A549 (cell line): ENCODE results near the gene TUBA1B. TPM values are rescaled to one million over a fixed set of nuclear protein-coding genes. Genes with fewer than 3 reads are reported as not detected.

Experiments
- ATAC-seq, 2 experiments: fragments of 200-7000 bp in 1 of 2; fragments of >200 bp in 1 of 2; cut with Nextera tagmentation in 1 of 2; cut with Tn5 transposase in 1 of 2; 3 replicates each; pipeline versions ENCODE4 v1.8.0 to v1.9.1; 2018 to 2020; ENCODE audit warnings: mild to moderate bottlenecking in 1 of 2, moderate library complexity in 1 of 2
- CTCF ChIA-PET: fragments of 300-600 bp; sonication (Branson Sonifier 250); formaldehyde crosslinking; extraction: SDS; loops from one replicate; lab custom pipeline; 2021; ENCODE audit warnings: antibody characterized with exemption, inconsistent platforms; lab: Yijun Ruan, JAX
- POLR2A ChIA-PET: fragments of 350-600 bp; formaldehyde crosslinking; extraction: SDS; loops from one replicate; lab custom pipeline; 2021; ENCODE audit warnings: antibody characterized with exemption, inconsistent platforms; lab: Yijun Ruan, JAX
- DNase-seq, 2 experiments: peaks; one replicate each; pipeline versions ENCODE4 v3.0.0 to v3.0.0-alpha.2; 2011 to 2016; ENCODE audit warnings: low read depth in 1 of 2, low spot score in 1 of 2
- FAIRE-seq: peaks from 2 replicates; lab custom pipeline; 2011; peaks lifted over from hg19 to GRCh38; lab: Jason Lieb, UNC
- H3K27ac ChIP-seq, 2 experiments: fragments of >200 bp; sonication (Bioruptor Twin); formaldehyde crosslinking; 3 replicates each; pipeline ENCODE4 v1.5.1; 2016 to 2017
- H3K4me1 ChIP-seq: fragments of >200 bp; sonication (Bioruptor Twin); formaldehyde crosslinking; 3 replicates; pipeline ENCODE4 v1.6.1; 2016
- H3K4me2 ChIP-seq: fragments of >200 bp; sonication (Bioruptor Twin); formaldehyde crosslinking; 3 replicates; pipeline ENCODE4 v1.6.1; 2016
- H3K4me3 ChIP-seq: fragments of >200 bp; sonication (Bioruptor Twin); formaldehyde crosslinking; 3 replicates; pipeline ENCODE4 v1.5.1; 2016
- H3K9me3 ChIP-seq: fragments of >200 bp; sonication (Bioruptor Twin); formaldehyde crosslinking; 3 replicates; pipeline ENCODE4 v1.6.1; 2016
- CBX2 ChIP-seq: fragments of 200-600 bp; sonication (generic); IDR thresholded peaks from 2 replicates; pipeline ENCODE4 v1.6.1; 2016; ENCODE audit warnings: low read depth, mild to moderate bottlenecking, borderline replicate concordance
- EHF ChIP-seq: fragments of 250-450 bp; sonication (Bioruptor Pico); IDR thresholded peaks from 2 replicates; pipeline ENCODE4 v1.5.0; 2020; ENCODE audit warnings: mild to moderate bottlenecking
- EHMT2 ChIP-seq: fragments of 200-600 bp; sonication (generic); IDR thresholded peaks from 2 replicates; pipeline ENCODE4 v1.6.1; 2016; ENCODE audit warnings: antibody characterized with exemption, low read depth, mild to moderate bottlenecking, moderate library complexity
- ELK1 ChIP-seq: fragments of 150-350 bp; IDR thresholded peaks from 2 replicates; pipeline ENCODE4 v1.6.1; 2014; ENCODE audit warnings: low read depth, mild to moderate bottlenecking, low read length
- FOSB ChIP-seq: fragments of 250-450 bp; sonication (Bioruptor Pico); IDR thresholded peaks from 2 replicates; pipeline ENCODE4 v1.5.0; 2020; ENCODE audit warnings: mild to moderate bottlenecking, moderate library complexity
- FOSL2 ChIP-seq, 2 experiments: fragments of 450-650 bp in 1 of 2; fragments of >200 bp in 1 of 2; sonication (Bioruptor Twin) in 1 of 2; formaldehyde crosslinking; IDR thresholded peaks; 2 replicates each; pipeline versions ENCODE4 v1.5.0 to v1.6.1; 2016 to 2020; ENCODE audit warnings: mild to moderate bottlenecking in 1 of 2, moderate library complexity in 1 of 2
- HDAC2 ChIP-seq: fragments of 200-600 bp; sonication (generic); IDR thresholded peaks from 2 replicates; pipeline ENCODE4 v1.6.1; 2016
- HOXA7 ChIP-seq: fragments of 250-450 bp; sonication (Bioruptor Pico); IDR thresholded peaks from 2 replicates; pipeline ENCODE4 v1.5.0; 2020; ENCODE audit warnings: mild to moderate bottlenecking, moderate library complexity
- HOXB5 ChIP-seq: fragments of 250-450 bp; sonication (Bioruptor Pico); IDR thresholded peaks from 2 replicates; pipeline ENCODE4 v1.5.0; 2020; ENCODE audit warnings: mild to moderate bottlenecking, moderate library complexity
- JUN ChIP-seq, 2 experiments: fragments of >200 bp; sonication (Bioruptor Twin); formaldehyde crosslinking; IDR thresholded peaks; 2 replicates in 1 of 2; 3 replicates in 1 of 2; pipeline ENCODE4 v1.6.1; 2016 to 2017
- KDM1A ChIP-seq: fragments of 200-600 bp; sonication (generic); IDR thresholded peaks from 2 replicates; pipeline ENCODE4 v1.6.1; 2016; ENCODE audit warnings: low read depth, mild to moderate bottlenecking
- MYC ChIP-seq: IDR thresholded peaks from 2 replicates; pipeline ENCODE4 v1.6.1; 2012; ENCODE audit warnings: mild to moderate bottlenecking, inconsistent platforms, low read length, improper control_type of control experiment, borderline replicate concordance
- NFE2L2 ChIP-seq: fragments of 150-350 bp; conservative IDR thresholded peaks from 2 replicates; pipeline ENCODE4 v1.6.1; 2014; ENCODE audit warnings: low read length
- PBX3 ChIP-seq: IDR thresholded peaks from 2 replicates; pipeline ENCODE4 v1.6.1; 2012
- REST ChIP-seq: fragments of 200-600 bp; sonication (generic); IDR thresholded peaks from 2 replicates; pipeline ENCODE4 v1.6.1; 2016; ENCODE audit warnings: antibody characterized with exemption, mild to moderate bottlenecking, moderate library complexity
- RFX5 ChIP-seq: fragments of 450-650 bp; IDR thresholded peaks from 2 replicates; pipeline ENCODE4 v1.7.1; 2014; ENCODE audit warnings: antibody characterized with exemption, mild to moderate bottlenecking, moderate library complexity
- SREBF2 ChIP-seq: fragments of 450-650 bp; IDR thresholded peaks from 2 replicates; pipeline ENCODE4 v1.6.1; 2014; ENCODE audit warnings: mild to moderate bottlenecking, moderate library complexity
- TFCP2L1 ChIP-seq: fragments of 250-450 bp; sonication (Bioruptor Pico); IDR thresholded peaks from 2 replicates; pipeline ENCODE4 v1.5.0; 2021; ENCODE audit warnings: mild to moderate bottlenecking
- USF2 ChIP-seq: fragments of 450-650 bp; IDR thresholded peaks from 2 replicates; pipeline ENCODE4 v1.6.1; 2014; ENCODE audit warnings: antibody characterized with exemption
- ZFP36 ChIP-seq: fragments of 450-650 bp; IDR thresholded peaks from 2 replicates; pipeline ENCODE4 v1.6.1; 2014; ENCODE audit warnings: borderline replicate concordance; ENCODE audit not compliant: partially characterized antibody
- WGBS: methylation state at CpG from one replicate; pipeline ENCODE4 v1.1.6; 2017; ENCODE audit errors: missing lambda C conversion rate; 5-methylcytosine and 5-hydroxymethylcytosine counted together
- polyA plus RNA-seq, 4 experiments: library from polyadenylated mRNA; depleted of rRNA in 3 of 4; stranded (reverse); fragments of >200 nt; fragmentation: RNase III in 1 of 4; extraction: RNeasy Plus Mini Kit Qiagen cat#74134 plus additional on column Dnase treatment in 1 of 4; gene quantifications; 2 replicates in 3 of 4; 3 replicates in 1 of 4; pipeline ENCODE4 v1.2.3, GENCODE V29; 2011 to 2017
- TF ChIP-seq, protein P1 (sequence below): IDR thresholded peaks from 2 replicates; pipeline ENCODE4 v1.6.1; 2012
- TF ChIP-seq, protein P2 (sequence below): fragments of >200 bp; sonication (Bioruptor Twin); formaldehyde crosslinking; IDR thresholded peaks from 2 replicates; pipeline ENCODE4 v1.6.1; 2016
- TF ChIP-seq, protein P3 (sequence below): fragments of >200 bp; sonication (Bioruptor Twin); formaldehyde crosslinking; IDR thresholded peaks from 3 replicates; pipeline ENCODE4 v1.5.1; 2016

The TUBA1B gene
- polyA plus RNA-seq, 2 of the 4 experiments (the other 2 are of a cell fraction), result 2,590 to 2,708 TPM

DNA sequence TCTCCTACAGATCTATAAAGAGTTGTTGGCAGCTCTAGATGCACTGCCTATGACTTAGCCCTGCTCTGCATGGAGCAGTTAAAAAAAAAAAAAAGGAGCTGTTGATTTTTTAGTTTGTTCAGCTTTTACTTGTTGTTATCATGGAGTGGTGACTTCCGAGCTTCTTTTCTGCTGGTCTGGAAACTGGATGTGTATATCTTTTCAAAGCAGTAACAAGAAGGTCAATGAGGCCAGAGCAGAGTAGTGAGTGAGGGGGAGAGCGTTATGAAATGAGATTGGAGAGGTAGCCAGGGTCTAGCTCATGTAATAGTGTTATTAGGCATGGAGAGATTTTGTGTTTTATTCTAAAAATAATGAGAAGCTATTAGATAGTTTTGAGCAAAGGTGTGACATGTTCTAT, 13.2 kb upstream of the TUBA1B start:
- CTCF ChIA-PET, result interaction anchor here (0.6 to 1.8 kb wide), 4 partner anchors 15 to 58 kb away, joined by 3 to 7 read pairs (median 4); no protein-coding TSS in a partner anchor
- Histone ChIP-seq H3K27ac (no peak overlapping the region), H3K4me3 (no peak overlapping the region), H3K4me1 (no peaks in the 10 kb centered on the region)
- DNase-seq, result no peak
- no peak for ATAC-seq
- no peak for TF ChIP-seq USF2
- TF ChIP-seq ZFP36, result no peak
- no peak for TF ChIP-seq TFCP2L1
- no peak for TF ChIP-seq PBX3
- TF ChIP-seq, protein P1, sequence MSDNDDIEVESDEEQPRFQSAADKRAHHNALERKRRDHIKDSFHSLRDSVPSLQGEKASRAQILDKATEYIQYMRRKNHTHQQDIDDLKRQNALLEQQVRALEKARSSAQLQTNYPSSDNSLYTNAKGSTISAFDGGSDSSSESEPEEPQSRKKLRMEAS, result no peak
- TF ChIP-seq, all 56 proteins: peak for 0
- no peak for FAIRE-seq
- no peaks in the 10 kb centered on the region for H3K9me3 ChIP-seq
- no peak overlapping the region for H3K4me2 ChIP-seq
- POLR2A ChIA-PET, result interaction anchor here (1.2 kb wide), 1 partner anchor 14 kb away, joined by 7 read pairs; the partner anchor contains the start of gene TUBA1B
- WGBS, result 89% methylated on average over 2 of the region's 2 CpGs

DNA sequence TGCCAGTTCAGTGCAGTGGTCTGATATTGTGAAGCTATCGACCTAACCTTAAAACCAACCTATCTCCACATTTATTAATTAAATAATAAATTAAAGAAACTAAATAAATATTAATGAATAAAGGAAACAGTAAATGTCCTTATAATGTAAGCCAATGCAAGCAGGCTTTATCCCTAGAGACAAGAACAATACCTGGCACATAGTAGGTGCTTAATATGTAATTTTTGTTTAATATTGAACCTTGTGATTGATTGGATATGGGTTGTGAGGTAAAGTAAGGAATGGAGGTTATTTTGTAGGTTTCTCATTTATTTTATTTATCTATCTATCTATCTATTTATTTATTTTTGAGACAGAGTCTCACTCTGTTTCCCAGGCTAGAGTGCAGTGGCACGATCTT, 7.8 kb upstream of the TUBA1B start:
- no peak for TF ChIP-seq EHF (CRISPR knock-in tag)
- no peak for TF ChIP-seq NFE2L2
- TF ChIP-seq SREBF2, result no peak
- TF ChIP-seq HOXB5 (CRISPR knock-in tag), result no peak
- TF ChIP-seq MYC, result no peak
- TF ChIP-seq, protein P2, sequence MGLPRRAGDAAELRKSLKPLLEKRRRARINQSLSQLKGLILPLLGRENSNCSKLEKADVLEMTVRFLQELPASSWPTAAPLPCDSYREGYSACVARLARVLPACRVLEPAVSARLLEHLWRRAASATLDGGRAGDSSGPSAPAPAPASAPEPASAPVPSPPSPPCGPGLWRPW, result no peak
- TF ChIP-seq CBX2, result no peak
- TF ChIP-seq JUN (IDR thresholded peaks at IDR 0.05), result no peak
- TF ChIP-seq HOXA7 (CRISPR knock-in tag), result no peak
- TF ChIP-seq ELK1, result no peak
- TF ChIP-seq FOSB (CRISPR knock-in tag), result no peak
- no peak for TF ChIP-seq FOSL2 (IDR thresholded peaks at IDR 0.05)
- TF ChIP-seq FOSL2 (CRISPR knock-in tag; IDR thresholded peaks at IDR 0.05), result no peak
- TF ChIP-seq TFCP2L1, result no peak
- TF ChIP-seq, protein P3, sequence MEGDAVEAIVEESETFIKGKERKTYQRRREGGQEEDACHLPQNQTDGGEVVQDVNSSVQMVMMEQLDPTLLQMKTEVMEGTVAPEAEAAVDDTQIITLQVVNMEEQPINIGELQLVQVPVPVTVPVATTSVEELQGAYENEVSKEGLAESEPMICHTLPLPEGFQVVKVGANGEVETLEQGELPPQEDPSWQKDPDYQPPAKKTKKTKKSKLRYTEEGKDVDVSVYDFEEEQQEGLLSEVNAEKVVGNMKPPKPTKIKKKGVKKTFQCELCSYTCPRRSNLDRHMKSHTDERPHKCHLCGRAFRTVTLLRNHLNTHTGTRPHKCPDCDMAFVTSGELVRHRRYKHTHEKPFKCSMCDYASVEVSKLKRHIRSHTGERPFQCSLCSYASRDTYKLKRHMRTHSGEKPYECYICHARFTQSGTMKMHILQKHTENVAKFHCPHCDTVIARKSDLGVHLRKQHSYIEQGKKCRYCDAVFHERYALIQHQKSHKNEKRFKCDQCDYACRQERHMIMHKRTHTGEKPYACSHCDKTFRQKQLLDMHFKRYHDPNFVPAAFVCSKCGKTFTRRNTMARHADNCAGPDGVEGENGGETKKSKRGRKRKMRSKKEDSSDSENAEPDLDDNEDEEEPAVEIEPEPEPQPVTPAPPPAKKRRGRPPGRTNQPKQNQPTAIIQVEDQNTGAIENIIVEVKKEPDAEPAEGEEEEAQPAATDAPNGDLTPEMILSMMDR, result no peak
- no peak for TF ChIP-seq ZFP36
- no peak for TF ChIP-seq RFX5
- TF ChIP-seq HDAC2, result no peak
- no peak for TF ChIP-seq REST
- TF ChIP-seq EHMT2, result no peak
- TF ChIP-seq KDM1A, result no peak
- no peak overlapping the region for H3K27ac ChIP-seq
- H3K4me2 ChIP-seq, result no peak overlapping the region
- ChIA-PET CTCF (interaction anchor here (0.8 to 3.8 kb wide), 2 partner anchors 8 to 96 kb away, joined by 3 to 21 read pairs; partner anchors contain the start of gene TUBA1B), POLR2A (no interaction called here)
- ATAC-seq, result no peak
- DNase-seq, result no peak
- no peaks in the 10 kb centered on the region for H3K9me3 ChIP-seq
- WGBS, result 82% methylated on average over 2 of the region's 2 CpGs
- H3K4me1 ChIP-seq, result no peaks in the 10 kb centered on the region
- no peak for FAIRE-seq
- no peak overlapping the region for H3K4me3 ChIP-seq
